ENCODE data around the gene SLC38A10.
A peak's percentile ranks its signal among the peaks of the same experiment; 100 is the strongest.

SLC38A10 gene

DNA sequence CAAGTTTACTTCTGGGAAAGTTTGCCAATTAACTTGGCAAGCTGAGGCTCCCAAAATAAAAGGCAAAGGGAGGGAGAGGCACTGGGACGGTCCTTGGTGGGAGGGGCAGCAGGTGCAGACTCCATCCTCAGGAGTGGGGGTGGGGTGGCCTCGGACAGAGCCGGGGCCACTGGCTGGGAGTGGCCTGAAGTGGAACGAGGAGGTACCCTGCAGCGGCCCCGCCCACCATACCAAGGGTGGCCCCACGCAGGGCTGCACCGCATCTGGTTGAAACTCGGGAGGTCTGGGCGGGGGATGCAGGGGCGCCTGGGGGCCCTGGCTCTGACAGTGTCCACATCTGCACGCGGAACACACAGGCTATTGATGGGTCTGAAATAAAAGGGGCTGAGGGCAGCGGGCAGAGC, 42.4 kb upstream of the SLC38A10 start:
- Histone ChIP-seq H4K20me1 (peaks cover 92% of the 10 kb centered on the region), H3K36me3 (peaks cover 20% of the 10 kb centered on the region), H3K27ac (no peak overlapping the region), H3K9ac (no peak overlapping the region), H3K4me3 (no peak overlapping the region), H3K4me2 (peak overlapping the region; percentile 96), H3K9me3 (no peaks in the 10 kb centered on the region), H3K27me3 (peaks cover 19% of the 10 kb centered on the region; the same call in 1 of the 2 replicates), H3K4me1 (peaks cover 93% of the 10 kb centered on the region)
- no peak for TF ChIP-seq Cebpa-rat (IDR thresholded peaks at IDR 0.05)

DNA sequence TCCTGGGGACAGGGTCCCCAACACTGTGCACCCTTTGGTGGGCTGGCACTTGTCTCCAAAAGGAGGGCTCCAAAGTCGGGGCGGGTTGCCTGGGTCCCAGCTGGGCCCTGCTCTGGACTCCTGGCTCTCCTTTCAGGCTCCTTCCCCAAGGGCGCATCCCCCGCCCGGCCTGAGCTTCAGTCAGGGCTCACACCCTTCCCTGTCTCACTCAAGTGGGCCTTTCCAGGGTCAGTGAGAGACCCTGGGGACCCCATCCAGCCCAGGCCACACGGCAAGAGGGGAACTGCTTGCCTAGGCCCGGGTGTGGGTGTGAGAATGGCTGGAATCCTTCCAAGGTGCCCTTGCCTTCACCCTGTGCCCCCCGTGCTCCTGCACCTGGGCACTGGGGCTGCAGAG, 41.8 kb upstream of the SLC38A10 start:
- Histone ChIP-seq H3K27ac (no peak overlapping the region), H4K20me1 (peaks cover 86% of the 10 kb centered on the region), H3K4me2 (peak overlapping the region; percentile 96; the same call in 1 of the 2 replicates), H3K36me3 (peaks cover 18% of the 10 kb centered on the region), H3K4me1 (peaks cover 93% of the 10 kb centered on the region), H3K9ac (no peak overlapping the region), H3K4me3 (no peak overlapping the region), H3K9me3 (no peaks in the 10 kb centered on the region), H3K27me3 (peaks cover 14% of the 10 kb centered on the region; the same call in 1 of the 2 replicates)
- no peak for TF ChIP-seq Cebpa-rat (IDR thresholded peaks at IDR 0.05)

DNA sequence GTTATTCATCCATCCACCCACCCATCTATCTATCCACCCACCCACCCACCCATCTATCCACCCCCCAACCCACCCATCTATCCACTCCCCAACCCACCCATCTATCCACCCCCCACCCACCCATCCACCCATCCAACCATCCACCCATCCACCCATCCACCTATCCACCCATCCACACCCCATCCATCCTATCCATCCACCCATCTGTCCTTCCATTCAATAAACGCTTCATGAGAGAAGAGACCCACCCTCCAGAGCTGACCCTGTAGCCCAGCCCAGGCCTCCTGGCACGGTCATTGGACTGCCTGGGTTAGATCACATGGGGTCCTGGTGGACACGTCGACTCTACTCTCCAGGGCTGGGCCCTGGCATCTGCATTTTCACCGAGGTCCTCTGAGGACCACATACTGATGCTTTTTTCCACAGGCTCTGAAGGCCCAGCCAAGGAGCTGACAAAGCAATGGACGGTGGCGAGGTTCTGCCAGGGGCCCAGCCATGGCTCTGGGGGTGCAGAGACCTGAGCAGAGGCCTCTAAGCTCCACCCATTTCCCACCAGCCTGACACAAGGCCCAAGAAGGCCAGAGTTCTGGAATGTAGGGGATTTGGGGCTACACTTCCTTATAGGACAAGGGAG, 41.3 kb upstream of the SLC38A10 start:
- no peak for TF ChIP-seq Cebpa-rat (IDR thresholded peaks at IDR 0.05)
- Histone ChIP-seq H3K36me3 (peaks cover 15% of the 10 kb centered on the region), H4K20me1 (peaks cover 81% of the 10 kb centered on the region), H3K9ac (no peak overlapping the region), H3K4me2 (no peak overlapping the region), H3K4me1 (peaks cover 95% of the 10 kb centered on the region), H3K27ac (no peak overlapping the region), H3K27me3 (peaks cover 9% of the 10 kb centered on the region; the same call in 1 of the 2 replicates), H3K4me3 (no peak overlapping the region), H3K9me3 (no peaks in the 10 kb centered on the region)

DNA sequence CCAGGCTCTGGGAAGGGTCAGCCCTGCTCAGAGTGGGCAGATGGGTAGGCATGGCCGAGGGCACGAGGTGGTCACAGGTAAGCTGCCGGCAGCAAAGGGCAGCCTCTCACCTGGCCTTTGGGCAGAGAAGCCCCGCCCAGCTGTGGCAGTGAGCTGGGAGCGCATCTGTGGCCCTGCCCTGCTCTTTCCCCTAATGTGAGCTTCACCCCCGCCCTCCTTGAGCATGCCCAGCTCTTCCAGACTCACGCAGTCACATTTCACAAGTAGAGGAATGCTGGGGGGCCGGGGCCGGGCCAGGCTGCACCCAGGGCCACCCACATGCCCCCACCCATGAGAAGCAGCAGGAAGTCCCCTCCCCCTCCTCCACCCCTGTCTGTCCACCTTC, 40.7 kb upstream of the SLC38A10 start:
- no peak overlapping the region for H3K9ac ChIP-seq
- H3K27me3 ChIP-seq: peaks cover 2% of the 10 kb centered on the region; the same call in 1 of the 2 replicates
- H3K36me3 ChIP-seq: peaks cover 8% of the 10 kb centered on the region
- peaks cover 75% of the 10 kb centered on the region for H4K20me1 ChIP-seq
- H3K9me3 ChIP-seq: no peaks in the 10 kb centered on the region
- H3K27ac ChIP-seq: no peak overlapping the region
- no peak for TF ChIP-seq Cebpa-rat (IDR thresholded peaks at IDR 0.05)
- H3K4me3 ChIP-seq: no peak overlapping the region
- H3K4me2 ChIP-seq: no peak overlapping the region
- peaks cover 95% of the 10 kb centered on the region for H3K4me1 ChIP-seq

DNA sequence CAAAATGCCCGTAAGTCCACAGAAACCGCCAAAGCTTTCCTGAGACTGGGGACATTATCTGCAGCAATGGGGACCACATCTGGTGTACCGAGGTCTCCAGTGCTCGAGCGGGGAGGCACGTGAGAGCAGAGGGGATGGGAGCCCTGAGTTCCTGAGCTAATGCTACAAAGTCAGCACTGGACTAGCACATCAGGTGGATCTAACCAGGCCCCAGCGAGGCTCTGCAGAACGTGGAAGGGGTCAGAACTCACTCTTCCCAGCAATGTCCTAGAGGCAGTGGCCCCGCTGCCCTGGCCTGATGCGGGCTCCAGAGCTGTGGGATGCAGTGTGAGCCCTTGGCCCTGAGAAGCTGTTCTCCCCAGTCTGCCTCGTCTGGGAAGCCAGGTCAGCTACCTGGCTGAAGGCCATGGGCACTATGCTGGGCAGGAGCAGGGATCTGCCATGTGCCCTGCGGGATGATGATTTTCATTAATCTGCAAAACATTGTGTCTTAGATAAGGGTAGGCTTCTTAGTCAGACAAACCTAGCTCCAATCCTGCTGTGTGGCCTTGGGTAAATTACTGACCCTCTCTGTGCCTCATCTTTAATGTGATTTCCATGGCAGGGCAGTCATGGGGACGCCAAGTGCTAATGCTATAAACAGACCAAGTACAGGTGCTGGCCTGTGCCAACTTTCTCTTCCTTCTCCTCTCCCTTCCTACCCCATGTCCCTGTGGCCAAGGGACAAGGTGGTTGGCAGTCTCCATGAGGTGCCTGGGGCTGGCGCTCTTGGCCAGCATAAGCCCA, 40.1 kb upstream of the SLC38A10 start:
- H3K9me3 ChIP-seq: no peaks in the 10 kb centered on the region

DNA sequence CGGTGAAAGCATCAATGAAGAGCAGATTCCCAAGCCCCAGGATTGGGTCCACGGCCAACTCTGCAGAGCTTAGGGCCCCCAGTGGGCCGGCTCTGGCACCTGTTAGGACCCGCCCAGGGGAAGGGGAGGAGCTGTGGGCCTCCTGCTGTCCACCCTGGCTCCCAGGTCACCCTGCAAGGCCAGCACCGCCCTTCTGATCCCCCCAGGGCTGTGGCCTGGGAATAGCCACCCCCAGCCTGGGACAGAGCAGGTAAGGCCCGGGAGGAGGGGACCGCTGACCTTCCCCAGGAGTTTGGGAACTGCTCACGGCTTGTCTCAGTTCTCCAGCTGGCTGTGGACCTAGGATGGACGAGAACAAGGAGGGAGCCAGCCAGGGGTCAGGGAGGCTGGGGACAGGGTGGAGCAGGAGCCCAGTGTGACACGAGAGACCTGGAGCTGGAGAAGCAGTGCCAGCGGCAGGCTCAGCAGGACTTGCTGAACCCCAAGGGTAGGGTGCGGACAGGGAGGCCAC, 39.3 kb upstream of the SLC38A10 start:
- no peak for TF ChIP-seq Cebpa-rat (IDR thresholded peaks at IDR 0.05)
- no peak overlapping the region for H3K9ac ChIP-seq
- H3K4me2 ChIP-seq: peak overlapping the region; percentile 87
- H3K27ac ChIP-seq: no peak overlapping the region
- no peaks in the 10 kb centered on the region for H3K27me3 ChIP-seq
- no peak overlapping the region for H3K4me3 ChIP-seq
- H3K9me3 ChIP-seq: no peaks in the 10 kb centered on the region
- H3K36me3 ChIP-seq: 0 out of 2 replicates have a peak, but pooled peaks cover 2% of the 10 kb centered on the region
- peaks cover 62% of the 10 kb centered on the region for H4K20me1 ChIP-seq
- H3K4me1 ChIP-seq: peaks cover 95% of the 10 kb centered on the region

More for the DNA sequence above, 40.1 kb upstream of the SLC38A10 start:
- Histone ChIP-seq H3K27ac (no peak overlapping the region), H3K4me3 (no peak overlapping the region), H3K36me3 (0 out of 2 replicates have a peak, but pooled peaks cover 5% of the 10 kb centered on the region), H4K20me1 (peaks cover 69% of the 10 kb centered on the region), H3K4me2 (peak overlapping the region; percentile 87), H3K27me3 (no peaks in the 10 kb centered on the region), H3K9ac (no peak overlapping the region), H3K4me1 (peaks cover 95% of the 10 kb centered on the region)
- TF ChIP-seq Cebpa-rat (IDR thresholded peaks at IDR 0.05): no peak

DNA sequence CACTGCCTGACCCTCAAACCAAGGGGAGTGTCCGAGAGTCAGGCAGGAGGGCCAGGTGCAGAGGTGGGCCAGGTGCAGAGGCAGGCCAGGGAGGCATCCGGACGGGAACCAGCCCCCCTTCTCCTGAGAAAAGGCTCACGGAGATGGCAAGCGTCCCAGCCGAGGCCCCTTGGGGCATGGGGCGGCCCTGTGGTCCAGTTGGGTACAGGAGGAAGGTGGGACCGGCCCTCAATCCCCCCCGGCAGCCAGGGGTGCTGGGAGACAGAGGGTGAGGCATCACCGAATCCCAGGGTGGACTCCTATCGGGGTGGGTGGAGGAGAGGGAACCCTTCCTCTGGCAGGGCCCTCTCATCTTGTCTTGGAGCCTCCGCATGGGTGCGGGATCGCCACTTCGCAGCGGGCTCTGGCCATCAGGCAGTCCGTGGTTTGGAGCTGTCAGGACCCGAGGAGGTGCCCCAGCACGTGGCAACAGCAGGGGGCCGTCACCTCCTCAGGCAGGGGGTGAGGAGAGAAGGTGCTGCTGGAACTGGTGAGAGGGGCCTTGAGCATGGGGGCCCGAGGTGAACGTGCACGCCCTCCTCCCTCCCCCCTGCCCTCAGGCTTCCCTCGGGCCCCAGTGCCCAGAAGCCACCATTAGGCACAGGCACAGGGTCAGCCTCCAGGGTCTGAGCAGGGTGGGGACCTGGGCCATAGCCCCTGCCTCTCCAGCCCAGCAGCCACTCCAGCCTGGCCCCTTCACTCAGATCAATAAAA, 38.7 kb upstream of the SLC38A10 start:
- no peak overlapping the region for H3K9ac ChIP-seq
- no peaks in the 10 kb centered on the region for H3K36me3 ChIP-seq
- no peak overlapping the region for H3K4me3 ChIP-seq
- no peak overlapping the region for H3K27ac ChIP-seq
- H3K4me1 ChIP-seq: peaks cover 95% of the 10 kb centered on the region
- peak overlapping the region; percentile 87 for H3K4me2 ChIP-seq
- peaks cover 55% of the 10 kb centered on the region for H4K20me1 ChIP-seq
- H3K9me3 ChIP-seq: no peaks in the 10 kb centered on the region
- no peak for TF ChIP-seq Cebpa-rat (IDR thresholded peaks at IDR 0.05)
- H3K27me3 ChIP-seq: no peaks in the 10 kb centered on the region

DNA sequence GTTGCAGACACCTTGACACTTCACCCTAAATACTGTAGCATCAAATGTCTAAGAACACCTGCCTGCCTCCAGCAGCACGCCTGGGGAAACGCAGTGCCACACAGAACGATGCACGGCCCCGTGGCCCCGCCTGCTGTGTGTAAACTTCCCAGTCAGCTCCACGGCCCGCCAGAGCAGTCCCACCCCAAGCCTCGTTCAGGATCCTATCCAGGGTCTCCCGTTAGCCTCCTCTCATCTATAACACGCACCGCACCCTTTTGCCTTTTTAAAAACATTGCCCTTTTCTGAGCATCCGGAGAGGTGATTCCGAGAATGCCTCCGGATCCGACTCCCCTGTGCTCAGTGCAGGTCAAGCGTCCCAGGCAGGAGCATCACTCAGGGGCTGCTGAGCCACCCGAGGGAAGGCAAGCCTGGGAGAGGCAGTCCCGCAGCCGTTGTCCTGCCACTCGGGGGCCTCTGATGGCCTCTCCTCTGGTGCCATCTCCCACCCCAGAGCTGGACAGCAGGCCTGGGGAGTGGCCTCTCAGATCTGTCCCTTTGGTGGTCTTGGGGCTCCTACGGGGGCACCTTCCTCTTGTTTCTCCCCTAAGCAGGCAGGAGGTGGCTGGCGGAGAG, 37.9 kb upstream of the SLC38A10 start:
- no peaks in the 10 kb centered on the region for H3K27me3 ChIP-seq
- H3K36me3 ChIP-seq: no peaks in the 10 kb centered on the region
- H3K4me2 ChIP-seq: peak overlapping the region; percentile 87
- TF ChIP-seq Cebpa-rat (IDR thresholded peaks at IDR 0.05): no peak
- peaks cover 47% of the 10 kb centered on the region for H4K20me1 ChIP-seq
- no peak overlapping the region for H3K4me3 ChIP-seq
- H3K4me1 ChIP-seq: peaks cover 95% of the 10 kb centered on the region
- H3K27ac ChIP-seq: no peak overlapping the region
- no peaks in the 10 kb centered on the region for H3K9me3 ChIP-seq
- no peak overlapping the region for H3K9ac ChIP-seq

DNA sequence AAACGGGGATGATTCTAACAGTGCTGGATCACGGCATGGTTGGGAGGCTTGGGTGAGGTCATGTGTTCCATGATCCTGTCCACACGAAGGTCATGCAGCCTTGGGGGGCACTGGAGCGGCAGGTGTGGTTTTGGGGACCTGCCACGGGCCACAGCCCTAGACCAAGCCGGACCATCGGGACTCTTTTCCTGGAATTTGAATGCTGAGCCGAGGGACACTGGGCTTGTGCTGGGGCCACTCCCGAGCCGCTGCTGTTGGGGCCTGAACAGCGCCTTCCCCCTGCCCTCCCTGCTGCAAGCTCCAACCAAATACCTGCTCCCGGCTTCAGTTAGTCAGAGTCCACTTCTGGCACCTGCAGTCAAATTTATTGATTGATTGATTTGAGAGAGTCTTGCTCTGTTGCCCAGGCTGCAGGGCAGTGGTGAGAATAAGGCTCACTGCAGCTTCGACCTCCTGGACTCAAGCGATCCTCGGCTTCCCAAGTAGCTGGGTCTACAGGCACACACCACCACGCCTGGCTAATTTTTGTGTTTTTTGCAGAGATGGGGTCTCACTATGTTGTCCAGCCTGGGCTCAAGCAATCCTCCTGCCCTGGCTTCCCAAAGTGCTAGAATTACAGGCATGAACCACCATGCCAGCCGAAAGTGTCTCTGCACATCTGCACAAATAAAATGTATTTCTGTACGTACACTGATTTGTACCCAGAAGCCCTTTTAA, 37.2 kb upstream of the SLC38A10 start:
- no peaks in the 10 kb centered on the region for H3K27me3 ChIP-seq
- peaks cover 40% of the 10 kb centered on the region for H4K20me1 ChIP-seq
- no peak overlapping the region for H3K4me3 ChIP-seq
- TF ChIP-seq Cebpa-rat (IDR thresholded peaks at IDR 0.05): no peak
- H3K9ac ChIP-seq: peak overlapping the region; percentile 57; the same call in 1 of the 2 replicates
- no peaks in the 10 kb centered on the region for H3K9me3 ChIP-seq
- H3K4me2 ChIP-seq: peak overlapping the region; percentile 87
- no peaks in the 10 kb centered on the region for H3K36me3 ChIP-seq
- H3K4me1 ChIP-seq: peaks cover 95% of the 10 kb centered on the region
- H3K27ac ChIP-seq: peak overlapping the region; percentile 81; the same call in 1 of the 2 replicates
